Testis (tissue), 3 donors: Measurements from ENCODE around the gene TMBIM6. TPM values are rescaled to one million over a fixed set of nuclear protein-coding genes. Genes with fewer than 3 reads are reported as not detected.

ENCODE experiments used
- DNase-seq: peaks from one replicate; pipeline ENCODE4 v3.0.0-alpha.2; 2019
- H3K27ac ChIP-seq, 2 donors: fragments of 200-600 bp; sonication (generic); one replicate each; pipeline ENCODE4 v1.5.1; 2019
- H3K27me3 ChIP-seq: fragments of 200-600 bp; sonication (generic); one replicate; pipeline ENCODE4 v1.5.1; 2019
- H3K36me3 ChIP-seq: fragments of 200-600 bp; sonication (generic); one replicate; pipeline ENCODE4 v1.5.1; 2017; ENCODE audit warnings: low read depth; ENCODE audit errors: missing control alignments
- H3K4me1 ChIP-seq: fragments of 200-600 bp; sonication (generic); one replicate; pipeline ENCODE4 v1.5.1; 2019
- H3K4me3 ChIP-seq, 2 donors: fragments of 200-600 bp; sonication (generic); one replicate each; pipeline ENCODE4 v1.5.1; 2017 to 2019
- H3K9me3 ChIP-seq: fragments of 200-600 bp; sonication (generic); one replicate; pipeline ENCODE4 v1.5.1; 2017
- CTCF ChIP-seq, 3 experiments: fragments of 450-650 bp in 2 of 3; fragments of 200-600 bp in 1 of 3; sonication (generic) in 1 of 3; IDR thresholded peaks; one replicate each; pipeline ENCODE4 v1.5.1; 2016 to 2019; ENCODE audit warnings: antibody characterized with exemption in 3 of 3, mild to moderate bottlenecking in 2 of 3, moderate library complexity in 1 of 3
- POLR2A ChIP-seq: fragments of 450-650 bp; IDR thresholded peaks from one replicate; pipeline ENCODE4 v1.6.1; 2017; ENCODE audit warnings: antibody characterized with exemption, mild to moderate bottlenecking, moderate library complexity
- whole genome bisulfite sequencing, 2 donors: methylation state at CpG; one replicate each; pipeline ENCODE4 v1.1.5; 2018; 5-methylcytosine and 5-hydroxymethylcytosine counted together
- intact Hi-C: fragments of 100-400 bp; cut with DNase I; formaldehyde crosslinking; loops from one replicate; pipeline ENCODE4 v1.15.1; 2023; ENCODE audit warnings: low total_unique reads
- polyA plus RNA-seq: library from polyadenylated mRNA; stranded (reverse); fragments of 350-450 nt; fragmentation: Illumina TruSeq; extraction: RNeasy Lipid Tissue Mini Kit (QIAGEN cat#74804); gene quantifications from one replicate; pipeline ENCODE4 v1.2.3, GENCODE V29; 2014; ENCODE audit warnings: low read depth, low replicate concordance; ENCODE audit not compliant: insufficient read depth
- total RNA-seq, 2 donors: library from RNA; depleted of rRNA; stranded (reverse); fragments of >200 nt; gene quantifications; one replicate each; pipeline ENCODE4 v1.2.3, GENCODE V29; 2016

Gene TMBIM6
- total and polyA plus RNA-seq, 3 donors from 2014 or later = 407 to 618 (median 440) TPM

- peaks cover 28% of the 10 kb centered on the region for H3K4me1 ChIP-seq
- WGBS, 2 donors = 76 to 84% methylated on average over 3 of the region's 3 CpGs
- intact Hi-C loops = no loop called here
- H3K27me3 ChIP-seq = no peaks in the 10 kb centered on the region
- DNase-seq = no peak
- H3K4me3 ChIP-seq = no peak overlapping the region
- no peaks in the 10 kb centered on the region for H3K36me3 ChIP-seq
- no peaks in the 10 kb centered on the region for H3K9me3 ChIP-seq
- H3K27ac ChIP-seq = peak overlapping the region in 1 of 2 donors; percentile 32
- TF ChIP-seq CTCF (IDR thresholded peaks at IDR 0.05) = no peak
- no peak for TF ChIP-seq POLR2A
These were observed 37.7 kb upstream of the TMBIM6 start for GRCh38 chr12:49703647-49704137.

- peak overlapping the region; percentile 96 to 98 for H3K27ac ChIP-seq
- intact Hi-C loops = loop anchor here (2.0 kb wide), 1 partner anchor 59 kb away; no protein-coding TSS in a partner anchor
- whole genome bisulfite sequencing, 2 donors = 31 to 35% methylated on average over 10 of the region's 10 CpGs
- H3K36me3 ChIP-seq = no peaks in the 10 kb centered on the region
- H3K27me3 ChIP-seq = no peaks in the 10 kb centered on the region
- H3K9me3 ChIP-seq = no peaks in the 10 kb centered on the region
- peaks cover 25% of the 10 kb centered on the region for H3K4me1 ChIP-seq
- TF ChIP-seq POLR2A (no peak), CTCF (IDR thresholded peaks at IDR 0.05) (no peak)
- peak overlapping the region in 1 of 2 donors; percentile 96 for H3K4me3 ChIP-seq
- DNase-seq = peak; percentile 80
These were observed 35.8 kb upstream of the TMBIM6 start for GRCh38 chr12:49705479-49706134.

GRCh38 chr12:49706351-49707127 is 34.8 kb upstream of the TMBIM6 start:
- peak; percentile 46 for DNase-seq
- Histone ChIP-seq H3K4me1 (peaks cover 25% of the 10 kb centered on the region), H3K27ac (peak overlapping the region; percentile 96 to 98), H3K9me3 (no peaks in the 10 kb centered on the region), H3K36me3 (no peaks in the 10 kb centered on the region), H3K27me3 (no peaks in the 10 kb centered on the region), H3K4me3 (peak overlapping the region; percentile 95 to 96)
- no peak for TF ChIP-seq CTCF (IDR thresholded peaks at IDR 0.05)
- TF ChIP-seq POLR2A = no peak
- intact Hi-C loops = loop anchor here (2.0 kb wide), 1 partner anchor 60 kb away; no protein-coding TSS in a partner anchor
- WGBS, 2 donors = 1% methylated on average over 26 to 43 of the region's 43 CpGs

- H3K4me1 ChIP-seq = peaks cover 25% of the 10 kb centered on the region
- TF ChIP-seq CTCF (IDR thresholded peaks at IDR 0.05) = peak; percentile 97 to 100 (median 100)
- TF ChIP-seq POLR2A = peak; percentile 9
- peak within 1 kb of the TSS; percentile 96 to 98 for H3K27ac ChIP-seq
- peak within 1 kb of the TSS; percentile 95 to 96 for H3K4me3 ChIP-seq
- H3K9me3 ChIP-seq = no peaks in the 10 kb centered on the region
- no peaks in the 10 kb centered on the region for H3K36me3 ChIP-seq
- H3K27me3 ChIP-seq = no peaks in the 10 kb centered on the region
- intact Hi-C loops = loop anchor here (2.0 kb wide), 1 partner anchor 60 kb away; no protein-coding TSS in a partner anchor
- WGBS, 2 donors = 0 to 1% methylated on average over 17 to 82 of the region's 93 CpGs
- peak; percentile 99 for DNase-seq
These were observed 34.1 kb upstream of the TMBIM6 start, which contains the start of gene FMNL3 for GRCh38 chr12:49707128-49707811. FMNL3 (minus strand) TSS chr12:49707405; CDS start chr12:49707180, 225 bp downstream.
